CD4-positive, alpha-beta T cell (primary cell): ENCODE results near the gene MCAM. TPM values are rescaled to one million over a fixed set of nuclear protein-coding genes. Genes with fewer than 3 reads are reported as not detected.

Source experiments
- ATAC-seq: fragments of 200-7000 bp; cut with Tn5 transposase; one replicate; pipeline ENCODE4 v1.10.0; 2022; ENCODE audit warnings: mild to moderate bottlenecking; ENCODE audit not compliant: poor library complexity
- CTCF ChIA-PET: fragments of 350-600 bp; sonication (Branson Sonifier 250); formaldehyde crosslinking; loops from one replicate; lab custom pipeline; 2021; ENCODE audit warnings: antibody characterized with exemption, inconsistent platforms; lab: Charles Lee
- POLR2A ChIA-PET: fragments of 350-600 bp; sonication (Branson Sonifier 250); formaldehyde crosslinking; loops from one replicate; lab custom pipeline; 2021; ENCODE audit warnings: antibody characterized with exemption, inconsistent platforms; lab: Charles Lee
- DNase-seq, 14 experiments: peaks; one replicate each; pipeline ENCODE4 v3.0.0-alpha.2; 2013 to 2020; ENCODE audit warnings: mixed read lengths in 2 of 14
- H3K27ac ChIP-seq, 2 donors: one replicate each; pipeline versions ENCODE4 v1.5.1 to v1.7.0; 2013; ENCODE audit warnings: low read length in 2 of 2, low read depth in 1 of 2, mild to moderate bottlenecking in 1 of 2
- H3K27me3 ChIP-seq, 2 experiments: 1 replicate in 1 of 2; 2 replicates in 1 of 2; pipeline versions ENCODE4 v1.6.1 to v1.7.0; 2013; ENCODE audit warnings: low read length in 2 of 2, control low read depth in 1 of 2, mild to moderate bottlenecking in 1 of 2, moderate library complexity in 1 of 2; ENCODE audit not compliant: insufficient read depth in 2 of 2, control insufficient read depth in 1 of 2
- H3K36me3 ChIP-seq: one replicate; pipeline ENCODE4 v1.6.1; 2013; ENCODE audit warnings: low read length, control low read depth; ENCODE audit not compliant: insufficient read depth
- H3K4me1 ChIP-seq: one replicate; pipeline ENCODE4 v1.6.1; 2013; ENCODE audit warnings: low read length, control low read depth; ENCODE audit not compliant: insufficient read depth
- H3K4me3 ChIP-seq: one replicate; pipeline ENCODE4 v1.5.1; 2013; ENCODE audit warnings: mild to moderate bottlenecking, low read length, moderate library complexity
- H3K9me3 ChIP-seq, 2 experiments: 1 replicate in 1 of 2; 2 replicates in 1 of 2; pipeline versions ENCODE4 v1.6.1 to v1.7.0; 2013; ENCODE audit warnings: low read length in 2 of 2, mild to moderate bottlenecking in 2 of 2, control low read depth in 1 of 2, moderate library complexity in 1 of 2; ENCODE audit not compliant: control insufficient read depth in 1 of 2, insufficient read depth in 1 of 2
- H3K27ac Mint-ChIP-seq: one replicate; pipeline ENCODE4 v1.8.0; 2020; ENCODE audit warnings: mixed read lengths
- H3K27me3 Mint-ChIP-seq: one replicate; pipeline ENCODE4 v1.8.0; 2021; ENCODE audit warnings: mixed read lengths
- H3K36me3 Mint-ChIP-seq: one replicate; pipeline ENCODE4 v1.8.0; 2021; ENCODE audit warnings: low read depth, mixed read lengths
- H3K4me1 Mint-ChIP-seq: one replicate; pipeline ENCODE4 v1.8.0; 2021; ENCODE audit warnings: low read depth, mixed read lengths
- H3K4me3 Mint-ChIP-seq: one replicate; pipeline ENCODE4 v1.8.0; 2020; ENCODE audit warnings: mild to moderate bottlenecking, mixed read lengths
- H3K9me3 Mint-ChIP-seq: one replicate; pipeline ENCODE4 v1.8.0; 2020; ENCODE audit warnings: mixed read lengths
- CTCF ChIP-seq: fragments of 200-600 bp; IDR thresholded peaks from one replicate; pipeline ENCODE4 v1.8.0; 2022; ENCODE audit warnings: antibody characterized with exemption, mild to moderate bottlenecking
- intact Hi-C, 2 experiments: fragments of 100-400 bp; cut with DNase I in 1 of 2; cut with micrococcal nuclease in 1 of 2; formaldehyde crosslinking; loops; one replicate each; pipeline versions ENCODE4 v1.15.1 to v1.9.0; 2023 to 2025; cut with DNase I, micrococcal nuclease
- total RNA-seq, 174 experiments: library from RNA in 2 of 174; stranded (reverse) in 2 of 174; gene quantifications; one replicate each; pipeline ENCODE4 v1.2.3 and lab custom pipeline; 2021 to 2026

MCAM gene
- total RNA-seq, 2 experiments from 2014 or later: 16.0 to 16.5 TPM

- Mint-ChIP-seq H3K27ac (peak overlapping the region; percentile 77), H3K36me3 (no peaks in the 10 kb centered on the region), H3K27me3 (peaks cover 34% of the 10 kb centered on the region), H3K4me1 (peaks cover 29% of the 10 kb centered on the region), H3K4me3 (peak overlapping the region; percentile 91), H3K9me3 (no peaks in the 10 kb centered on the region)
- Histone ChIP-seq H3K9me3 (no peaks in the 10 kb centered on the region), H3K27me3 (peaks cover 28 to 29% of the 10 kb centered on the region in 2 experiments), H3K4me1 (peaks cover 80% of the 10 kb centered on the region), H3K27ac (no peak overlapping the region), H3K36me3 (no peaks in the 10 kb centered on the region), H3K4me3 (no peak overlapping the region)
- ChIA-PET CTCF (interaction anchor here (0.7 kb wide), 1 partner anchor 35 kb away, joined by 3 read pairs; no protein-coding TSS in a partner anchor), POLR2A (no interaction called here)
- TF ChIP-seq CTCF: no peak
- ATAC-seq (no peak), DNase-seq (no peak)
- intact Hi-C loops: loop anchor here (5.0 kb wide), 1 partner anchor 37 kb away; no protein-coding TSS in a partner anchor
These were observed 2.8 kb upstream of the MCAM start for GRCh38 chr11:119319700-119320239.

- intact Hi-C loops: no loop called here
- Mint-ChIP-seq H3K27me3 (peaks cover 40% of the 10 kb centered on the region), H3K9me3 (no peaks in the 10 kb centered on the region), H3K36me3 (no peaks in the 10 kb centered on the region), H3K4me1 (peaks cover 29% of the 10 kb centered on the region), H3K4me3 (peak overlapping the region; percentile 91), H3K27ac (peak overlapping the region; percentile 77)
- Histone ChIP-seq H3K27me3 (peaks cover 33% of the 10 kb centered on the region in 2 experiments), H3K9me3 (no peaks in the 10 kb centered on the region), H3K4me3 (no peak overlapping the region), H3K27ac (peak overlapping the region in 1 of 2 donors; percentile 29), H3K36me3 (no peaks in the 10 kb centered on the region), H3K4me1 (peaks cover 85% of the 10 kb centered on the region)
- no peak for TF ChIP-seq CTCF
- ChIA-PET CTCF (interaction anchor here (0.7 to 0.8 kb wide), 2 partner anchors 19 to 35 kb away, joined by 3 read pairs; no protein-coding TSS in a partner anchor), POLR2A (no interaction called here)
- DNase-seq (no peak), ATAC-seq (no peak)
These were observed 2.3 kb upstream of the MCAM start for GRCh38 chr11:119319136-119319699.

- ATAC-seq (peak; percentile 18), DNase-seq (peak in 4 of 14 experiments; percentile 33 to 84 (median 67))
- ChIA-PET POLR2A (interaction anchor here (3.2 kb wide), 1 partner anchor 12 kb away, joined by 15 read pairs; no protein-coding TSS in a partner anchor), CTCF (interaction anchor here (0.6 to 0.8 kb wide), 2 partner anchors 20 to 52 kb away, joined by 3 read pairs; no protein-coding TSS in a partner anchor)
- H3K9me3 Mint-ChIP-seq: no peaks in the 10 kb centered on the region
- intact Hi-C loops: no loop called here
- H3K4me3 ChIP-seq: no peak overlapping the region
- peaks cover 26% of the 10 kb centered on the region for H3K4me1 Mint-ChIP-seq
- H3K36me3 ChIP-seq: no peaks in the 10 kb centered on the region
- H3K4me1 ChIP-seq: peaks cover 82% of the 10 kb centered on the region
- H3K27ac Mint-ChIP-seq: peak overlapping the region; percentile 77
- H3K36me3 Mint-ChIP-seq: no peaks in the 10 kb centered on the region
- peak overlapping the region in 1 of 2 donors; percentile 29 for H3K27ac ChIP-seq
- peaks cover 41% of the 10 kb centered on the region for H3K27me3 Mint-ChIP-seq
- H3K27me3 ChIP-seq: peaks cover 33 to 34% of the 10 kb centered on the region in 2 experiments
- no peaks in the 10 kb centered on the region for H3K9me3 ChIP-seq
- peak overlapping the region; percentile 91 for H3K4me3 Mint-ChIP-seq
- no peak for TF ChIP-seq CTCF
These were observed 1.6 kb upstream of the MCAM start for GRCh38 chr11:119318240-119319135.
